Mesenchymal stem cell (in vitro differentiated cells and primary cell): ENCODE data around the gene FGF11.
A peak's percentile ranks its signal among the peaks of the same experiment; 100 is the strongest.
"Not testable (repeated sequence)": the region's sequence is repeated elsewhere in the genome, so short reads cannot be mapped to it uniquely, and the experiment has no call there.

ENCODE experiments used
- DNase-seq: peaks from one replicate; pipeline ENCODE4 v3.0.0-alpha.2; 2013
- H2AFZ ChIP-seq: one replicate; pipeline ENCODE4 v1.6.1; 2013; ENCODE audit warnings: low read depth, mild to moderate bottlenecking, control low read depth, inconsistent platforms, low read length, moderate library complexity
- H2AK5ac ChIP-seq: 2 replicates; pipeline ENCODE4 v1.6.1; 2013; ENCODE audit warnings: low read length, moderate library complexity, mild to moderate bottlenecking, inconsistent platforms; ENCODE audit not compliant: severe bottlenecking
- H2BK120ac ChIP-seq: one replicate; pipeline ENCODE4 v1.6.1; 2013; ENCODE audit warnings: low read depth, mild to moderate bottlenecking, inconsistent platforms, low read length, moderate library complexity
- H2BK12ac ChIP-seq, 2 experiments: one replicate each; pipeline ENCODE4 v1.6.1; 2013; ENCODE audit warnings: inconsistent platforms in 2 of 2, low read length in 2 of 2, mild to moderate bottlenecking in 2 of 2, moderate library complexity in 2 of 2, control low read depth in 1 of 2
- H2BK15ac ChIP-seq: one replicate; pipeline ENCODE4 v1.6.1; 2013; ENCODE audit warnings: mild to moderate bottlenecking, low read depth, inconsistent platforms; ENCODE audit not compliant: poor library complexity, severe bottlenecking
- H2BK5ac ChIP-seq: 2 replicates; pipeline ENCODE4 v1.6.1; 2013; ENCODE audit warnings: low read depth, mild to moderate bottlenecking, low read length, control low read depth, inconsistent platforms; ENCODE audit not compliant: poor library complexity, severe bottlenecking
- H3K14ac ChIP-seq, 2 experiments: one replicate each; pipeline ENCODE4 v1.6.1; 2013; ENCODE audit warnings: inconsistent platforms in 2 of 2, low read length in 2 of 2, control low read depth in 1 of 2, mild to moderate bottlenecking in 1 of 2, moderate library complexity in 1 of 2
- H3K18ac ChIP-seq, 2 experiments: one replicate each; pipeline ENCODE4 v1.6.1; 2013; ENCODE audit warnings: inconsistent platforms in 2 of 2, low read length in 2 of 2, control low read depth in 1 of 2, low read depth in 1 of 2, mild to moderate bottlenecking in 1 of 2
- H3K23ac ChIP-seq, 2 experiments: one replicate each; pipeline ENCODE4 v1.6.1; 2013; ENCODE audit warnings: inconsistent platforms in 2 of 2, low read length in 2 of 2, mild to moderate bottlenecking in 2 of 2, moderate library complexity in 2 of 2, control low read depth in 1 of 2
- H3K27ac ChIP-seq: 2 replicates; pipeline ENCODE4 v1.5.1; 2013; ENCODE audit warnings: mild to moderate bottlenecking, moderate library complexity, low read length, control low read depth, inconsistent platforms; ENCODE audit not compliant: poor library complexity, severe bottlenecking
- H3K27me3 ChIP-seq, 2 experiments: 2 replicates each; pipeline versions ENCODE4 v1.6.1 to v1.7.0; 2013; ENCODE audit warnings: low read length in 2 of 2, mild to moderate bottlenecking in 2 of 2, moderate library complexity in 2 of 2, control low read depth in 1 of 2, inconsistent platforms in 1 of 2; ENCODE audit not compliant: control insufficient read depth in 1 of 2, insufficient read depth in 1 of 2
- H3K36me3 ChIP-seq, 2 experiments: 2 replicates each; pipeline versions ENCODE4 v1.6.1 to v1.7.0; 2013; ENCODE audit warnings: low read length in 2 of 2, control low read depth in 1 of 2, inconsistent platforms in 1 of 2, low read depth in 1 of 2, mild to moderate bottlenecking in 1 of 2; ENCODE audit not compliant: insufficient read depth in 2 of 2, control insufficient read depth in 1 of 2
- H3K4ac ChIP-seq, 2 experiments: one replicate each; pipeline ENCODE4 v1.6.1; 2013; ENCODE audit warnings: inconsistent platforms in 2 of 2, low read length in 2 of 2, mild to moderate bottlenecking in 2 of 2, moderate library complexity in 2 of 2, control low read depth in 1 of 2, low read depth in 1 of 2
- H3K4me1 ChIP-seq: 2 replicates; pipeline ENCODE4 v1.6.1; 2013; ENCODE audit warnings: low read depth, low read length, control low read depth; ENCODE audit not compliant: control insufficient read depth, insufficient read depth
- H3K4me2 ChIP-seq: 2 replicates; pipeline ENCODE4 v1.6.1; 2013; ENCODE audit warnings: low read length, mild to moderate bottlenecking, inconsistent platforms; ENCODE audit not compliant: poor library complexity, severe bottlenecking
- H3K4me3 ChIP-seq, 2 experiments: 2 replicates each; pipeline versions ENCODE4 v1.5.1 to v1.7.0; 2013; ENCODE audit warnings: low read length in 2 of 2, mild to moderate bottlenecking in 2 of 2, control low read depth in 1 of 2, low read depth in 1 of 2; ENCODE audit not compliant: insufficient read depth in 1 of 2
- H3K79me1 ChIP-seq: replicated peaks from 2 replicates; pipeline ENCODE4 v1.6.1; 2013; ENCODE audit warnings: mild to moderate bottlenecking, control low read depth, low read length, inconsistent platforms; ENCODE audit not compliant: poor library complexity, severe bottlenecking
- H3K9ac ChIP-seq: 2 replicates; pipeline ENCODE4 v1.7.0; 2013; ENCODE audit warnings: mild to moderate bottlenecking, low read length, moderate library complexity
- H3K9me3 ChIP-seq: 2 replicates; pipeline ENCODE4 v1.7.0; 2013; ENCODE audit warnings: mild to moderate bottlenecking, low read length; ENCODE audit not compliant: control insufficient read depth
- H4K8ac ChIP-seq: one replicate; pipeline ENCODE4 v1.6.1; 2013; ENCODE audit warnings: inconsistent platforms, mild to moderate bottlenecking, low read length, moderate library complexity
- H4K91ac ChIP-seq: one replicate; pipeline ENCODE4 v1.6.1; 2013; ENCODE audit warnings: mild to moderate bottlenecking, low read length, inconsistent platforms
- WGBS: methylation state at CpG from one replicate; pipeline ENCODE4 v1.1.7; 2013; ENCODE audit warnings: mixed read lengths; 5-methylcytosine and 5-hydroxymethylcytosine counted together

The FGF11 gene

GRCh38 chr17:7469843-7470242, 30.5 kb downstream of the FGF11 start:
- not testable (repeated sequence) for H2BK5ac ChIP-seq, H2BK12ac ChIP-seq, DNase-seq, H3K18ac ChIP-seq, H4K8ac ChIP-seq, H3K4me3 ChIP-seq, H2BK15ac ChIP-seq, H3K9me3 ChIP-seq, H3K4ac ChIP-seq, H3K14ac ChIP-seq, H2BK120ac ChIP-seq, H2AK5ac ChIP-seq, H3K27ac ChIP-seq, H2AFZ ChIP-seq, H3K4me2 ChIP-seq, H3K23ac ChIP-seq, H3K27me3 ChIP-seq, H3K9ac ChIP-seq, H4K91ac ChIP-seq
- Histone ChIP-seq H3K36me3 (peaks cover 25 to 32% of the 10 kb centered on the region in 2 experiments), H3K4me1 (peaks cover 10% of the 10 kb centered on the region), H3K79me1 (peaks cover 35% of the 10 kb centered on the region)
- 96% methylated on average over 11 of the region's 12 CpGs for WGBS

GRCh38 chr17:7470457-7470973, 31.2 kb downstream of the FGF11 start:
- H3K23ac ChIP-seq, H4K8ac ChIP-seq, H3K9me3 ChIP-seq, H3K27me3 ChIP-seq, H3K4me3 ChIP-seq, H3K27ac ChIP-seq, H3K18ac ChIP-seq, H3K4ac ChIP-seq, H2BK5ac ChIP-seq, H3K9ac ChIP-seq, H2BK12ac ChIP-seq, DNase-seq, H2BK120ac ChIP-seq, H3K14ac ChIP-seq, H2BK15ac ChIP-seq, H2AK5ac ChIP-seq, H3K4me2 ChIP-seq, H2AFZ ChIP-seq: not testable (repeated sequence)
- H4K91ac ChIP-seq, result peak overlapping the region; percentile 39
- peaks cover 10% of the 10 kb centered on the region for H3K4me1 ChIP-seq
- peaks cover 33% of the 10 kb centered on the region for H3K79me1 ChIP-seq
- 97% methylated on average over 8 of the region's 8 CpGs for WGBS
- H3K36me3 ChIP-seq, result peaks cover 23 to 28% of the 10 kb centered on the region in 2 experiments

GRCh38 chr17:7471729-7472128, 32.4 kb downstream of the FGF11 start:
- H3K4me1 ChIP-seq, result peaks cover 18% of the 10 kb centered on the region
- H3K4me3 ChIP-seq, result no peak overlapping the region
- H3K27ac ChIP-seq, result no peak overlapping the region
- no peak overlapping the region for H3K4ac ChIP-seq
- no peak overlapping the region for H2AFZ ChIP-seq
- H3K27me3 ChIP-seq, result no peaks in the 10 kb centered on the region
- no peak overlapping the region for H2BK5ac ChIP-seq
- H3K9ac ChIP-seq, result no peak overlapping the region
- peak overlapping the region; percentile 38 for H4K8ac ChIP-seq
- no peak overlapping the region for H3K14ac ChIP-seq
- H2AK5ac ChIP-seq, result no peak overlapping the region
- H3K36me3 ChIP-seq, result peaks cover 17 to 20% of the 10 kb centered on the region in 2 experiments
- H3K79me1 ChIP-seq, result peaks cover 22% of the 10 kb centered on the region
- no peak overlapping the region for H4K91ac ChIP-seq
- H3K4me2 ChIP-seq, result no peak overlapping the region
- no peak for DNase-seq
- no peak overlapping the region for H2BK15ac ChIP-seq
- no peak overlapping the region for H2BK120ac ChIP-seq
- H3K18ac ChIP-seq, result no peak overlapping the region
- H3K9me3 ChIP-seq, result no peaks in the 10 kb centered on the region
- no peak overlapping the region for H3K23ac ChIP-seq
- WGBS, result 97% methylated on average over 2 of the region's 2 CpGs
- no peak overlapping the region for H2BK12ac ChIP-seq

GRCh38 chr17:7474767-7475166, 35.5 kb downstream of the FGF11 start:
- not testable (repeated sequence) for H2BK12ac ChIP-seq, H2AK5ac ChIP-seq, H3K4me2 ChIP-seq, H2BK5ac ChIP-seq, H3K14ac ChIP-seq, H3K23ac ChIP-seq, H2AFZ ChIP-seq, H3K36me3 ChIP-seq, H3K27ac ChIP-seq, DNase-seq, H3K18ac ChIP-seq, H3K9ac ChIP-seq, H3K79me1 ChIP-seq, H3K27me3 ChIP-seq, H3K9me3 ChIP-seq, H4K8ac ChIP-seq, H4K91ac ChIP-seq, H2BK120ac ChIP-seq, H2BK15ac ChIP-seq, H3K4ac ChIP-seq, H3K4me3 ChIP-seq
- peaks cover 34% of the 10 kb centered on the region for H3K4me1 ChIP-seq
- 98% methylated on average over 8 of the region's 8 CpGs for WGBS
